ENCODE data around the gene ACTR6. TPM values are rescaled to one million over a fixed set of nuclear protein-coding genes. Genes with fewer than 3 reads are reported as not detected.

ACTR6 gene
- total RNA-seq, result 10 to 100 TPM; 13.4 to 28.0 (median 22.4) TPM
- polyA plus RNA-seq, result 10 to 100 TPM; 17.2 to 18.2 TPM
- long read RNA-seq, donor 1, transcript ACTR6-201 (11 exons, 2,464 nt), result major isoform, 45 of 51 reads
- long read RNA-seq, donor 1, partial matches to known transcripts, result 1 of 51 reads
- long read RNA-seq, donor 1, other reads (novel, unspliced or antisense), result 5 of 51 reads
- long read RNA-seq, donor 2, transcript ACTR6-201 (11 exons, 2,464 nt), result major isoform, 10 of 37 reads
- long read RNA-seq, donor 2, partial matches to known transcripts, result 27 of 37 reads
- long read RNA-seq, donor 2, other reads (novel, unspliced or antisense), result 0 of 37 reads
- long read RNA-seq, donor 3, transcript ACTR6-201 (11 exons, 2,464 nt), result major isoform, 7 of 9 reads
- long read RNA-seq, donor 3, partial matches to known transcripts, result 0 of 9 reads
- long read RNA-seq, donor 3, other reads (novel, unspliced or antisense), result 0 of 9 reads

DNA sequence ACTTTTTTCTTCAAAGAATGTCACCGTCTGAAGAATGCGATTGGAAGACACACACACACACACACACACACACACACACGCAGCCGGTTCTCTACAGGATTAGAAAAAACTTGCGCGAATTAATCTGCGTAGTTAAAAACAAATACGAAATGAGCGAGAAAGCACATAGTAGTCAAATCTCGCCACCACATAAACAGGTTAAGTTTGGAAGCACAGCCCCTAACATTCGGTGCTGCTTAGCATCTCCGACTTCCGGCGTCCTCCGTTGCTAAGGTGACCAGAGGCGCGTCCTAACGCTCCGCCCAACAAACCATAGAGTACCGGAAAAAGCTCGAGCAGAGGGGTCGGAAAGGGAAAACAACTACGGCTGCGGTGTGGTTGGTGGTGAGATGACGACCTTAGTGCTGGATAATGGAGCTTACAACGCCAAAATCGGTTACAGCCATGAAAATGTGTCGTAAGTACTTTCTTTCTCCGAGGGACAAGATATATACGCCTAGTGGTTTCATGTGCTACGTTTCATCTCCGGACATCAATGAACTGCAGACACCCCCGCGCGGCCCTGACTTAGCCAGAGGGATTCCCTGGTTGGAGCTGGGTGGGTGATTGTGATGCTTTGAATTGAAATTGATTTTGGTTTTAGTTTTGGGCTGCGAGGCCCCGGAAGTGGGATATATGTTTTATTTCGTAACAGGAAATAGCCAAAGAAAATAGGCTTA lies at the start of gene ACTR6:
Gene ACTR6 (plus strand): TSS at position 353 of the 719 bp plus-strand sequence. CDS start 37 bp downstream, at position 390.
- H3K4me1 ChIP-seq (ENCODE audit: insufficient read depth), result peaks cover 4% of the 10 kb centered on the region
- intact Hi-C loops (cut with DNase I), result no loop called here
- peak; percentile 95 to 97 (median 96) for DNase-seq

DNA sequence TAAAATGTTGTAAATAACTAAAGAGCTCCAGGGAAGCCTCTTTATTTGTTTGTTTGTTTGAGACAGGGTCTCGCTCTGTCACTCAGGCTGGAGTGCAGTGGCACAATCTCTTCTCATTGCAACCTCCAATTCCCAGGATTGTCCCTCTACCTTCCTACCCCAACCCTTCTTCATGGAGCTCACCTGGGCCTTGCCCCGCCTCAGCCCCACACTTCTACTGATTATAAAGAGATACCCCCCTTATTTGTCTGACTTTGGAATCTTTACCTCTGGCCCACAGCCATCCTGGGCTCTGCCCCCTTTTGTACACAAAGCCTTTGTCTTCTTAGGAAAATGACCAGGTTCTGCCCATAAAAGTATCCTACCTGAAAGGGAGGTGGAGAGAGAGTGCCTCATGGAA lies 48.8 kb upstream of the ACTR6 start:
- H3K4me1 ChIP-seq (ENCODE audit: insufficient read depth), result no peaks in the 10 kb centered on the region
- TF ChIP-seq, protein P1, sequence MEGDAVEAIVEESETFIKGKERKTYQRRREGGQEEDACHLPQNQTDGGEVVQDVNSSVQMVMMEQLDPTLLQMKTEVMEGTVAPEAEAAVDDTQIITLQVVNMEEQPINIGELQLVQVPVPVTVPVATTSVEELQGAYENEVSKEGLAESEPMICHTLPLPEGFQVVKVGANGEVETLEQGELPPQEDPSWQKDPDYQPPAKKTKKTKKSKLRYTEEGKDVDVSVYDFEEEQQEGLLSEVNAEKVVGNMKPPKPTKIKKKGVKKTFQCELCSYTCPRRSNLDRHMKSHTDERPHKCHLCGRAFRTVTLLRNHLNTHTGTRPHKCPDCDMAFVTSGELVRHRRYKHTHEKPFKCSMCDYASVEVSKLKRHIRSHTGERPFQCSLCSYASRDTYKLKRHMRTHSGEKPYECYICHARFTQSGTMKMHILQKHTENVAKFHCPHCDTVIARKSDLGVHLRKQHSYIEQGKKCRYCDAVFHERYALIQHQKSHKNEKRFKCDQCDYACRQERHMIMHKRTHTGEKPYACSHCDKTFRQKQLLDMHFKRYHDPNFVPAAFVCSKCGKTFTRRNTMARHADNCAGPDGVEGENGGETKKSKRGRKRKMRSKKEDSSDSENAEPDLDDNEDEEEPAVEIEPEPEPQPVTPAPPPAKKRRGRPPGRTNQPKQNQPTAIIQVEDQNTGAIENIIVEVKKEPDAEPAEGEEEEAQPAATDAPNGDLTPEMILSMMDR (IDR thresholded peaks at IDR 0.05), result no peak
- TF ChIP-seq POLR2A (IDR thresholded peaks at IDR 0.05) (no peak), EP300 (IDR thresholded peaks at IDR 0.05) (no peak)
- no peaks in the 10 kb centered on the region for H3K36me3 ChIP-seq
- H3K4me3 ChIP-seq, result no peak overlapping the region
- 93 to 99% (median 97%) methylated on average over 2 of the region's 2 CpGs for WGBS, 3 donors
- no peaks in the 10 kb centered on the region for H3K27me3 ChIP-seq
- H3K9me3 ChIP-seq, result no peaks in the 10 kb centered on the region
- DNase-seq, result no peak
- no peak overlapping the region for H3K27ac ChIP-seq
- intact Hi-C loops (cut with DNase I), result no loop called here

More for the DNA sequence above, at the start of gene ACTR6:
- TF ChIP-seq EP300 (IDR thresholded peaks at IDR 0.05) (no peak), POLR2A (IDR thresholded peaks at IDR 0.05) (peak; percentile 35)
- TF ChIP-seq, protein P1 (IDR thresholded peaks at IDR 0.05), result peak in 2 of 3 donors; percentile 17 to 21
- no peaks in the 10 kb centered on the region for H3K36me3 ChIP-seq
- H3K4me3 ChIP-seq, result peak within 1 kb of the TSS; percentile 56
- H3K27ac ChIP-seq, result peak within 1 kb of the TSS; percentile 52 to 77
- WGBS, 3 donors, result 0% methylated on average over 38 of the region's 38 CpGs
- no peaks in the 10 kb centered on the region for H3K9me3 ChIP-seq
- no peaks in the 10 kb centered on the region for H3K27me3 ChIP-seq

DNA sequence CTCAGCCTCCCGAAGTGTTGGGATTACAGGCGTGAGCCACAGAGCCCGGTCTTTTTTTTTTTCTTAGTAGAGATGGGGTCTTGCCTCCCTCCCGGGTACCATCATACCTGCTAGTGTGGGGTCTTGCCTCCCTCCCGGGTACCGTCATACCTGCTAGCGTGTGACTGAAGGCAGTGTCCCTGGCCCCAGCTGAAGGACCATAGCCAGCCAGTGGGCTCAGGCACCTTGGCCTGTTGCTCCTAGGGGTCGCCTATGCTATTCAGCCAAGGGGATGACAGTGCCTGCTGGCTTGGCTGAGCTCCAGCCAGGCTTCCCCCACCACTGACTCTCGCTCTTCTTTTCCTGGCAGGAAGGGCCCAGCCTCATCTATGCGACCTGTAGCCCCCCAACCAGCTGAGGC lies 47.5 kb upstream of the ACTR6 start:
- Histone ChIP-seq H3K27me3 (no peaks in the 10 kb centered on the region), H3K27ac (no peak overlapping the region), H3K36me3 (no peaks in the 10 kb centered on the region), H3K4me3 (no peak overlapping the region), H3K4me1 (ENCODE audit: insufficient read depth) (no peaks in the 10 kb centered on the region), H3K9me3 (no peaks in the 10 kb centered on the region)
- WGBS, 3 donors, result 90 to 95% (median 93%) methylated on average over 10 of the region's 10 CpGs
- intact Hi-C loops (cut with DNase I), result no loop called here
- no peak for TF ChIP-seq POLR2A (IDR thresholded peaks at IDR 0.05)
- TF ChIP-seq, protein P1 (IDR thresholded peaks at IDR 0.05), result no peak
- TF ChIP-seq EP300 (IDR thresholded peaks at IDR 0.05), result no peak
- no peak for DNase-seq

DNA sequence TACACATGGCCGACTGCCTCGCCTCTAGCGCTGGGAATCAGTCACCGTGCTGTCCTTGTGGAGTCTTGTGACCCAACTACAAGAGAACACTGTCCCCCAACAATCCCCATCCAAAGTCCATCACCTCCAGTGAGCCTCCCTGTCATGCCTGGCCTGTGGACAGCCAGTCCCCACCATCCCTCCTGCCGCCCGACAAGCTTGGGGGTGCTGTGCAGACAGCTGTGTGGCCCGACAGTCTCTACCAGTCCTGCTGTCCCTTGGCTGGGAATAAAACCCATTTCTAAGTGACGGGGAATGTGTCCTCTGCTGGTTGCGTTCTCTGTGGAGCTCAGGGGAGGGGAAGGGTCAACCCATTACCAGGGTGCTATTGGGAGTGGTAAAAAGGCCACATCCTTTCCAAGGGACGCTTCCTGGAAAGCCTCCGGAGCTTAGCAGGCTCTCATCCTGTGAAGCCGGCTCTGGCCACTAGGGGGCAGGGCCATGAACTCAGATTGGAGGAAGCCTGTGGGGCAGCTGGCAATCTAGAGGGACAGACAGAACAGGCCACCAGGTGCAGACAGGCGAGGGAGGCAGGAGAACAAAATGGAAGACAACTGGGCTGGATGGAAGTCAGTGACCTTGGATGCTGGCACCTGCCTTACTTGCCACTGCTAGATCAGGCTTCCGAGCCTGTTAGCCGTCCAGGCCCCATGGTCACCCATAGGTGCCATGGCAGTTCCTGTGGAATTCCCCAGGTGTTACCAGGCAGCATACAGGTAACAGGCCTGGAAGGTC lies 46.0 kb upstream of the ACTR6 start:
- no peak overlapping the region for H3K27ac ChIP-seq
- no peaks in the 10 kb centered on the region for H3K27me3 ChIP-seq
- intact Hi-C loops (cut with DNase I), result no loop called here
- H3K4me3 ChIP-seq, result no peak overlapping the region
- TF ChIP-seq POLR2A (IDR thresholded peaks at IDR 0.05), result no peak
- TF ChIP-seq, protein P1 (IDR thresholded peaks at IDR 0.05), result peak in 2 of 3 donors; percentile 25 to 42
- no peak for TF ChIP-seq EP300 (IDR thresholded peaks at IDR 0.05)
- WGBS, 3 donors, result 70 to 74% (median 72%) methylated on average over 15 of the region's 15 CpGs
- DNase-seq, result peak; percentile 21 to 71 (median 56)
- H3K4me1 ChIP-seq (ENCODE audit: insufficient read depth), result no peaks in the 10 kb centered on the region
- no peaks in the 10 kb centered on the region for H3K9me3 ChIP-seq
- no peaks in the 10 kb centered on the region for H3K36me3 ChIP-seq
